HG03460 (cell line): Measurements from ENCODE around the gene SLC30A5.
A peak's percentile ranks its signal among the peaks of the same experiment; 100 is the strongest.
"Not testable (repeated sequence)": the region's sequence is repeated elsewhere in the genome, so short reads cannot be mapped to it uniquely, and the experiment has no call there.

ENCODE experiments used
- ATAC-seq: cut with Tn5 transposase; IDR thresholded peaks from one replicate; pipeline ENCODE4 v1.9.1; 2021; ENCODE audit not compliant: unreplicated experiment

The SLC30A5 gene

DNA sequence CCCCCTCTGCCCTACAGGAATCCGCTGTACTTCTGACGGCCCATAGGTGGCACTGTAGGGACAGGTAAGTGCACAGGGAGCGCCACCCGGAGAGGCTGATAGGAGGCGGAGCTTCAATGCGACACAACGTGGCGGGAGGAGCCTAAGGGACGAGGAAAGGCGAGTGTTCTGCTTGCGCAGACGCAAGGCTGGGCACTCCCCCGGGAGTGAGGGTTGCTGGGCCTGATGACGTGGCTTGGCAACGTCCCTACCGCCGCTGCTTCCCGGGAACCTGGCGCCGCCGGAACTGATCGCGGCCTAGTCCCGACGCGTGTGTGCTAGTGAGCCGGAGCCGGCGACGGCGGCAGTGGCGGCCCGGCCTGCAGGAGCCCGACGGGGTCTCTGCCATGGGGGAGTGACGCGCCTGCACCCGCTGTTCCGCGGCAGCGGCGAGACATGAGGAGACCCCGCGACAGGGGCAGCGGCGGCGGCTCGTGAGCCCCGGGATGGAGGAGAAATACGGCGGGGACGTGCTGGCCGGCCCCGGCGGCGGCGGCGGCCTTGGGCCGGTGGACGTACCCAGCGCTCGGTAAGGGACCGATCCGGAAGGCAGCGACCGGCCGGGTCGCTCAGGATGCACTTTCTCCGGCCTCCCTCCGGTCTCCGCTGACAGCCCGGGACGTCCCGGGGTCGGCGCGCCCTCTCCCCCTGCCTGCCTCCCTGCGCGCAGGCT is at the start of gene SLC30A5:
SLC30A5 (plus strand) TSS at position 244 of the 712 bp plus-strand sequence; CDS start at position 486, 242 bp downstream.
- peak; percentile 99 for ATAC-seq

DNA sequence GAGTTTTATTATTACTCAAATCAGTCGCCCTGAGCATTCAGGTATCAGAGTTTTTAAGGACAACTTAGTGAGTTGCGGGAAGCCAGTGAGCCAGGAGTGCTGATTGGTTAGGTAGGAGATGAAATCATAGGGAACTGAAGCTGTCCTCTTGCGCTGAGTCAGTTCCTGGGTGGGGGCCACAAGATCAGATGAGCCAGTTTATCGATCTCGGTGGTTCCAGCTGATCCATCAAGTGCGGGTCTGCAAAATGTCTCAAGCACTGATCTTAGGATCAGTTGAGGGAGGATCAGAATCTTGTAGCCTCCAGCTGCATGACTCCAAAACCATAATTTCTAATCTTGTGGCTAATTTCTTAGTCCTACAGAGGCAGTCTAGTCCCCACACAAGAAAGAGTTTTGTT is 48.6 kb upstream of the SLC30A5 start:
- not testable (repeated sequence) for ATAC-seq

DNA sequence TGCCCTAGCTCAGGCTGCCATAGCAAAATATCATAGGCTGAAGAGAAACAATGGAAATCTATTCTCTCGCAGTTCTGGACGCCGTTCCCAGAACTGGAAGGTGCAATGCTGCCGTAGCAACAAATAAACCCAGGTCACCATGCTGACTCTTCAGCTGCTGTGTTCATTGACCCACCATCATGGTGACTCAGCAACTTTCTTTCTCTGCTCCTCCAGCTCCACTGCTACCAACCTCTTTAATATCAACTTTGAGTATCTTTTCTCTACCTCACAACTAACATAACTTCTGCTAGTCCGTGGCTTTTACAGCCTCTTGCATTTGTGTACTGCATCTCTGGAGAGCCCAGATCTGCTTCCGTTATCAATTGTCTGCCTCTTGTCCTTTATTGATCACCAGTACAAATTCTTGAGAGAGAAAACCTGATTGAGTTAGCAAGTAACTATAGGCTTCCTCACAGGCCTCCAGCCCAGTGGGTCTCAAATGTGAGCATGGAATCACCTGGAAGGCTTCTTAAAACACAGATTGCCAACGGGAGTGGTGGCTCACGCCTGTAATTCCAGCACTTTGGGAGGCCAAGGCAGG is 47.3 kb upstream of the SLC30A5 start:
- no peak for ATAC-seq

DNA sequence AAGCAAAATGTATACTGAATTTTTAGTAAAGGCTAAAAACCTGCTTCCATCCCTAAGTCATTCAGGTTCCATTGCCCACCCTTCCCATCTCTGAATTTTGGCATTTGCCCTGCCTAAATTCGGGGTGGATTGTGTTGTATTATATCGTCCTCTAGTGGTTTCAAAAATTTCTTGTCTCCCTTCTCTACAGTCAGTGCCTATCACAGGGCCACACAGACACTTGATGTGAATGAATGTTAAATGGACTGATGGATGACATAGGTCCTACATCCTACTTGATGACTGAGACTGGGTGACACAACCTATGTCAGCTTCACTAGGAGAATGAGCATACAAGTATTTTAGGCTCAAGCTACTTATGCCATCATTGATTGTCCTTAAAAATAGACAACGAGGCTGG is 45.6 kb upstream of the SLC30A5 start:
- no peak for ATAC-seq

DNA sequence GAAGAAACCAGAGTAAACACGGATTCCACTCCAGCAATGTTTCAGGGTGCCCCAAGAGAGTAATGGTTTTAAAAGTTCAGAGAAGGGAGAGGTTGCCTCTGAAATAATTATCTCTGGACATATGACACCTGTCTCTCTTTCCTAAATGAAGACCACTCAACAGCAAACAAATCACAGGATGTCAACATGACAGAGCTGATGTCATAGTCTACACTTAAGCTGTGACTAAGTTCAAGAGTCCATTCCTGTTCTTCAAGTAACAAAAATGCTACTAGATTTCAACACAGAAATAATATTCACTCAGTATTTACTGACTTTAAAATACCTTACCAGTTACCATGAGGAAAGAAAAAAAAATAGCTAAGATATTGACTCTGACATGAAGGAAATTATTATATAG is 44.7 kb upstream of the SLC30A5 start:
- ATAC-seq, result no peak

DNA sequence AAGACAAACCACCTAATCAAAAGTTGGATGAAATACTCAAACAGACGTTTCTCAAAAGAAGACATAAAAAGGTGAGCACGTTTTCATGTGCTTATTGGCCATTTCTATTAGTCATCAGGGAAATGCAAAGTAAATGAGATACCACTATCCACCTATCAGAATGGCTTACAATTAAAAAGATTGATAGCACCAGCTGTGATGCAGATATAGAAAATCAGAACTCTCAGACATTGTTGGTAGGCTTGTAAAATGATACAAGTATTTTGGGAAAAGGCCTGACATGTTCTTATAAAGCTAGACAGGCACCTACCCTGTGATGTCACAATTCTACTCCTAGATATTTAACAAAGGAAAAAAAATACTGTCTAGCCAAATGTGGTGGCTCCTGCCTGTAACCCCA is 44.0 kb upstream of the SLC30A5 start:
- no peak for ATAC-seq

DNA sequence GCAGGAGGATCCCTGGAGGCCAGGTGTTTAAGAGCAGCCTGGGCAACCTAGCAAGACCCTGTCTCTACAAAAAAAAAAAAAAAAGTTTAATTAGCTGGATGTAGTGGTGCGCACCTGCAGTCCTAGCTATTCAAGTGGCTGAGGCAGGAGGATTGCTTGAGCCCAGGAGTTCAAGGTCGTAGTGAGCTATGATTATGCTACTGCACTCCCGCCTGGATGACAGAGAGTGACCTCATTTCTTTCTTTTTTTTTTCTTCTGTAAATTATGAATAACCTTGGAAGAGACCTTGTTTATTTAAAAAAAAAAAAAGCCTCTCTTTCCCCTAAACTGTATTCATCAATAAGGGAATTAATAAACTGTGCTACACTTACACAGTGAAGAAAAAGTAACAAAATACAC is 43.6 kb upstream of the SLC30A5 start:
- no peak for ATAC-seq

DNA sequence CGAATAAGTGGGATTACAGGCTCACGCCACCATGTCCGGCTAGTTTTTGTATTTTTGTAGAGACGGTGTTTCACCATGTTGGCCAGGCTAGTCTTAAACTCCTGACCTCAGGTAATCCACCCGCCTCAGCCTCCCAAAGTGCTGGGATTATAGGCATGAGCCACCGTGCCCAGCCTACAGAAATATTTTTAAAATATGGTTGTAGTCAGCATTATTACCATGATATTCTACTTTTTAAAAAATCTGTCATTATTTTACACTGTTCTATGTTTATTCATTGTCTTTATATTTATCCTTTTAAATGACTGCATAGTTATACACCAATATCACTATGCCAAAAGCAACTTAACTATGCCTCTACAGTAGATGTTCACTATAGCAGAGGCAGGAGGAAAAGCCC is 41.6 kb upstream of the SLC30A5 start:
- no peak for ATAC-seq

DNA sequence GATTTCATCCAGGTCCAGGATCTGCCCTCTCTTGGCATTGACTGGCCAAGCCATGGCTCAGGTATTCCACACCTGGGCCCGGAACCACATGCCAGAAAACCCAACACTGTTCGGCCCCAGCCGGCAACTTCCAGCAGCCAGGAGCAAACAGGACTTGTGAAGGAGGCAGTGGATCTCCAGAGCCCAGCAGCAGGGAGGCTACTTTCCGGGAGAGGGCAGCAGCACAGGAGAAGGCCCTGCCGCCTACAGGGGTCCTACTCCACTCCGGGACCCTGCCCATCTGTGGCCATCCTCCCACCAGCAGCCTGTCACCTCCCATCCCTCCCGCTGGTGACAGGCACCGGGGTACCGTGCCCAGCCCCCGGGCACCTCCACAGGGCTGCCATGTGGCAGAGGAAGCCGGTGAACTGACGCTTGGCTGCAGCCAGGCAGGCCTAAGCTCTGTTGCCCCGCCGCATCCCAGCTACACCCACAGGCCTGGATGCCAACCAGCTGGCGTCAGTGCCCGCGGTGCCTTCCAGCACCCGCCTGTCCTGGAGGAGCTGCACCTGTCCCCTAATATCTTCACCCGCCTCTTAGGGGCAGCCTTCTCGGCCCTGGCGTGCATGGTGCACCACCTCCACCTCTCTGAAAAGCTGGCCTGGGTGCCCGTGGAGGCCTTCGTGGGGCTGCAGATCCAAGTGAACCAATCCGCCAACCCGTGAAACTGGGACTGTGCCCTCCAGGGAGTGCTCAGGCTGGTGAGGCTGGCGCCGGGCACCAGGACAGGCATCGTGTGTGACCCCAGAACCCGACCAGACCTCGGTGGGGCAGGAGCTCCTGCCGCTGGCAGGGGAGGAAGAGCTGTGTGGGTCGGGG is 18.9 kb upstream of the SLC30A5 start:
- ATAC-seq, result no peak

DNA sequence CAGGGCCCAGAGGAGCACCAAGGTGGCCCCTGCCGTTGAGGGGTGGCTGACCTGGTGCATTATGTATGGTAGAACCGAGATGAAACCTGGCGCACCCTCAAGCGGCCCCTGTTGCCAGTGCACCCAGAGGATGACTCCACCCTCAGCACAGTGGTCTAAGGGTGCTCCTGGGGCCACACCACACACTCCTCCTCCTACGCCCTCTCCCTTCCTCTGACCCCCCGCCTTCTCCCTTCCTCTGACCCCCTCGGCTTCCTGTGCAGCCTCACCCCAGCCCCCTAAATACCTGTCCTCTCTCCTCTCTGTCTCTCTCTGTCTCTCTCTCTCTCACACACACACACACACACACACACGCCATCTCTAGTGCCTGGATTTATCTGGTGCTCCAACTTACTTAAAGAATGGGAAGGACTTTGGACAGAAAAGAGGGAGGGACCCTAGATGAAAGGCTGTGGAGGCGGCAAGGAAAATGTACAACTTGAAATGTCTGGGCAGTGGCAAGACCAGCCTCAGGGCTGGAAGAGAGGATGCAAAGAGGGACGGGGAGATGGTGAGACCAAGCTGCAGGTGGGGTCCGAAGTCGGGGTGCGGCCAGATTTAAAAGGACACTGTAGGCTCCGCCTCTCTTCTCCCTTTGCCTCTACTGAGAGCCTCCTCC is 18.2 kb upstream of the SLC30A5 start:
- no peak for ATAC-seq

DNA sequence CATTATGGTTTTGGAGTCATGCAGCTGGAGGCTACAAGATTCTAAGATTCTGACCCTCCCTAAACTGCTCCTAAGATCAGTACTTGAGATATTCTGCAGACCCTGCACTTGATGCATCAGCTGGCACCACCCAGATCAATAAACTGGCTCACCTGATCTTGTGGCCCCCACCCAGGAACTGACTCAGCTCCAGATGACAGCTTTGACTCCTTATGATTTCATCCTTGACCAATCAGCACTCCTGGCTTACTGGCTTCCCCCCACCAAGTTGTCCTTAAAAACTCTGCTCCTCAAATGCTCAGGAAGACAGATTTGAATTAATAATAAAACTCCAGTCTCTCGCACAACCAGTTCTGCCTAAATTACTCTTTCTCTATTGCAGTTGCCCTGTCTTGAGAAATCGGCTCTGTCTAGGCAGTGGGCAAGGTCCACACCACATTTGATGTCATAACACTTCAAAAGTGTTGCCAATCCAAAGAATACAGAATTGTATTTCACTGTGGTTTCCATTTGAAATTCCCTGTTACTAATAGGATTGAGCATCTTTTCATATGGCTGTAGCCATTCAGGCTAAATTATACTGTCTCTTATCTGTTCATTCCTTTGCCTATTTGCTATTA is 14.8 kb upstream of the SLC30A5 start:
- no peak for ATAC-seq

DNA sequence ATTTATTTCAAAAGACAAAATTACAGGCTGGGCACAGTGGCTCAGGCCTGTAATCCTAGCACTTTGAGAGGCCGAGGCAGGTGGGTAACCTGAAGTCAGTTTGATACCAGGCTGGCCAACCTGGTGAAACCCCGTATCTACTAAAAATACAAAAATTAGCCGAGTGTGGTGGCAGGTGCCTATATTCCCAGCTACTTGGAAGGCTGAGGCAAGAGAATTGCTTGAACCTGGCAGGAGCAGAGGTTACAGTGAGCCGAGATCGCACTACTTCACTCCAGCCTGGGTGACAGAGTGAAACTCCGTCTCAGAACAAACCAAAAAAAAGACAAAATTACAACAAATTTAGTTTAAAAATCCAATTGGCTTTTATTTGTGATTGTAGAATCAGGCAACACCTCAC is 14.3 kb upstream of the SLC30A5 start:
- no peak for ATAC-seq

DNA sequence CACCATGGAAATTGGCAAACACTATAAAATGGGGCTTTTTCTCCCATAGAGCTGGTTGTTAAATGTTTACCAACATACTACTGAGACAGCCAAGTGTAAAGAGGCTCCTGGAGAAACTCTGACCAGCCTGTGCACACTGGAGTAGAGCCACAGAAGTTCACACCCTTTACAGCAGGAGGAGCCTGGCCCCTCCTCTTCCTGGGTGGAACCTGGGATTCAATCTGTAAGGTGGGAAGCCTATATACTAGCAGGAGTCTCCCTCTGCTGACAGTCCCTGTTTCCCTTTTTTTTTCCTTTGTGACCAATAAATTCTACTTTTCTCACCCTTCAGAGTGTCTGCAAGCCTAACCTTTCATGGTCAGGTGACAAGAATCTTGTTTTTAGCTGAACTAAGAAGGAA is 10.4 kb upstream of the SLC30A5 start:
- ATAC-seq, result no peak

DNA sequence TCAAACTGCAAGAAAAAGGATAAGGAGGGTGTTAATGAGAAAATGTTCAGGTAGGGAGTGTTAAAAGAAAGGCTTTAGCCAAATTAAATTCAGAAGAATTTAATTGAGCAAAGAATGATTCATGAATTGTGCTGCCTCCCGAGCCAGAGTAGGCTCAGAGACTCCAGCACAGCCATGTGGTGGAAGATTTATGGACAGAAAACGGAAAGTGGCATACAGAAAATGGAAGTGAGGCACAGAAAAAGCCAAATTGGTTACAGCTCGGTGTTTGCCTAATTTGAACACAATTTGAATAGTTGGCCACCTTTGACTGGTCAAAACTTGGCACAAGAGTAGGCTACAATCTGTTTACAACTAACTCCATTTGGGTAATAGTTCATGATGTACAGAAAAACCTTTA is 9.6 kb upstream of the SLC30A5 start:
- ATAC-seq, result no peak

DNA sequence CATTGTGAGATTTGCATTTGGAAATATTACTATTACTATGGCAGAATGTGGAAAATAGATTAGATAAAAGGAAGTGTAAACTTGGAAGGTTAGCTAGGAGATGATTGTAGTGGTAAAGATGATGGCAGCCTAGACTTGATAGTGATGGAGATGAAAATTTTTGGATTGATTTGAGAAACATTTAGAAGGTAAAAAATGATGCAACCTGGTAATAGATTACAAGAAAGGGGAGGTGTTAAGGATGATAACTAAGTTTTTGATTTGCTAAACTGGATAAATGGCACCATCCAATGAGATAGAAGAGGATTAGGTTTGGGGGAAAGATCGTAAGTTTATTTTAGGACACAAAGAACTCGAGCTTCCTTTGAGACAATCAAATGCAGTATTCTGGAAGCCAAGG is 8.9 kb upstream of the SLC30A5 start:
- no peak for ATAC-seq

DNA sequence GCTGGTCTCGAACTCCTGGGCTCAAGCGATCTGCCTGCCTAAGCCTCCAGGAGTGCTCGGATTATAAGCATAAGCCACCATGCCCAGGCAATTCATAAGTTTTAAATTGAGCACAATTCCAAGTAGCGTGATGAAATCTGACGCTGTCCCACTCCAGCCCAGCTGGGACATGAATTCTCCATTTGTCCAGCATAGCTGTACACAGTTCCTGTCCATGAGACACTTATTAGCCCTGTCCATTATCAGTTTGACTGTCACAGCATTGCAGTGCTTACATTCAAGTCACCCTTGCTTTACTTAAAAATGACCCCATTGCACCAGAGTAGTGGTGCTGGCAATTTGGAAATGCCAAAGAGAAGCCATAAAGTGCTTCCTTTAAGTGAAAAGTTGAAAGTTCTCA is 7.6 kb upstream of the SLC30A5 start:
- ATAC-seq, result no peak

DNA sequence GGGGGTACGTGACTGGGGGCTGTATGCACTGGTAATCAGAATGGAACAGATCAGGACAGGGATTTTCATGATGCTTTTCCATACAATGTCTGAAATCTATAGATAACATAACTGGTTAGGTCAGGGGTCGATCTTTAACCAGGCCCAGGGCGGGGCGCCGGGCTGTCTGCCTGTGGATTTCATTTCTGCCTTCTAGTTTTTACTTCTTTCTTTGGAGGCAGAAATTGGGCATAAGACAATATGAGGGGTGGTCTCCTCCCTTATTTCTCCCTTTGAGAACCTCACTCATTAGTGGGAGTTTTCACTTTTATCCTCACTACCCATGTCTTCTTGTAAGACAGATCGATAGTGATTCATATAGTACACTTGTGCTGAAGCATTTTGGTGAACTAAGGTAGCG is 5.8 kb upstream of the SLC30A5 start:
- ATAC-seq, result not testable (repeated sequence)

DNA sequence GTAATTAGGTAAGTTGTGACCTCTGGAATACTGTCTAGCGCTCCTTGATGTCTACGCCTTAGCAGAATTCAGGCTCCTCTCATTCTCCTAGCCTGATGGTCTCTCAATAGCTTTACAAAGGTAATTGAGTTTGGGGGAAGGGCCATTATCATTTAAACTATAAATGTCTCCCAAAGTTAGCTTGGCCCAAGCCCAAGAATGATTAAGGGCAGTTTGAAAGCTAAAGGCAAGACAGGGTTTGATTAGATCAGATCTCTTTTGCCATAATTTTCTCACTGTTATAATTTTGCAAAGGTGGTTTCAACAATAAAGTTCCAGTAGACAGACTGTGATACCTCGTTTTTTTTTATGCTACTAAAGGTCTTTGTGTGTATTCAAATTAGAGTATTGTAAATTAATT is 3.7 kb upstream of the SLC30A5 start:
- ATAC-seq, result no peak

DNA sequence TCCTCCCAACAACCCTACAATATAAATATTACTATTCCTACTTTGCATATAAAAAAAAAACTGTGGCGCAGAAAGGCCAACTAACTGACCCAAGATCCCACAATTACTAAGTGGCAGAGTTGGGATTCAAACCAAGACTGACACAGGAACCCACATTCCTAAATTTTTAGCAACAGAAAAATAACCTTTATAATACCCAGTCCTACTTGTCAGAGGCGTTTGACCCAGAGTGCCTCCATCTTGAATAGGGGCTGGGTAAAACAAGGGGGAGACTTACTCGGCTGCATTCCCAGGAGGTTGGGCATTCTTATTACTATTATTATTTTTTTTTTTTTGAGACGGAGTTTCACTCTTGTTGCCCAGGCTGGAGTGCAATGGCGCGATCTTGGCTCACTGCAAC is 2.0 kb upstream of the SLC30A5 start:
- no peak for ATAC-seq

DNA sequence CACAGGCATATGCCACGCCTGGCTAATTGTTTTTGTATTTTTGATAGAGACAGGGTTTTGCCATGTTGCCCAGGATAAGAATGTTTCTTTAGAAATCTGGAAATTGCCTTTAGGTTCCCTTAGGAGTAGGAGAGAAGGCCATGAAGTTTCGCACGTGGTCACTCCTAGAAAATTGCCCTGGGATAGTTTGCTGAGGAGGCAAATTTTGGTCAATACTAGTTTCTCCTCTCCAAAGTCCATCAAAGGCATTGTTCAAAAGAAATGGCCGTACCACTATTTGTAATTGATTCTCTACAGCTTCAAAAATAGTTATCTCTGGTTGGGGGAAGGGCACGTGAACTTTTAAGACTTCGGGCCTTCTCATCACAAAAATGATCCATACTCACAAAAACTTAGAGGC is 845 bp upstream of the SLC30A5 start:
- ATAC-seq, result no peak

DNA sequence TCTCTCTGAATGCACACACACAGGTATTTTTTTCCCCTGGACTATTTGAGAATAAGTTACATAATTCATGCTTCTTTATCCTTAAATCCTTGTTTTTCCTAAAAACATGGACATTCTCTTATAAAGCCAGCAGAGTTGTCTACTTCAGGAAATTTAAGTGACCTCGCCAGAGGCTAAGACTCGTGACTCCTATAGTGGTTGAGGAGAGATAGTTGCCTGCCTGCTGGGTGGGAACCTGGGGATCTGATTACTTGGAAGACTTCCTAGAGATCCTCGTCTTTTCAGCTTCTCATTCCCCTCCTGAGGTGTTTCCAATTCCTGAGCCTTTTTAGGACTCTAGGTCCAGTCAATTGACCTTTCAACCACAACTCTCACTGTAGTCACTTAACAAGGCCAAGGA is 5.5 kb downstream of the SLC30A5 start:
- no peak for ATAC-seq
